Measurements from ENCODE around the gene CD3D.
"Not testable (repeated sequence)": the region's sequence is repeated elsewhere in the genome, so short reads cannot be mapped to it uniquely, and the experiment has no call there.

CD3D gene

GRCh38 chr11:118339281-118339961 is 3.1 kb downstream of the CD3D start:
- no peak for DNase-seq (ENCODE audit: low read depth in 2 of 2)

DNA sequence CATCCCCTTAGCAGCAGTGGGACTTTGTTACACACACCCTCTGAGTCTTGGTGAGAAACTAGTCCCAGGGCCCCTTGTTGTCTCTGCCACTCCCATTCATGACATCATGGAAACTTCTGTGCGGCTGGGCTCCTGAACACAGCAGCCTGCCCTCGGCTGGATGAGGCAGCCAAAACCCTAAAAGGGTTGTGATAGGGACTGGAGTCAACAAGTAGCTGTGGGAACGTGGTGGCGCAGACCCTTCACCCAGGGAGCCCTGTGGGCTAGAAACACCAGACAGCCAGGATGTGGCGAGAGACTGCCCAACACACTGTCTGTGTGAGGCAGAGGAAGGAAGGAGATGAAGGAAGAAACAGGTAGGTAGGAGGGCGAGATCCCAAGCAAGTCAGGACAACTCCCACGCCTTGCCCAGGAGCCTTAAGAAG is 3.9 kb downstream of the CD3D start:
- DNase-seq (ENCODE audit: low read depth in 2 of 2) = no peak

- no peak for DNase-seq (ENCODE audit: low read depth in 2 of 2)
Observed at GRCh38 chr11:118334745-118335144, 7.8 kb downstream of the CD3D start.

DNA sequence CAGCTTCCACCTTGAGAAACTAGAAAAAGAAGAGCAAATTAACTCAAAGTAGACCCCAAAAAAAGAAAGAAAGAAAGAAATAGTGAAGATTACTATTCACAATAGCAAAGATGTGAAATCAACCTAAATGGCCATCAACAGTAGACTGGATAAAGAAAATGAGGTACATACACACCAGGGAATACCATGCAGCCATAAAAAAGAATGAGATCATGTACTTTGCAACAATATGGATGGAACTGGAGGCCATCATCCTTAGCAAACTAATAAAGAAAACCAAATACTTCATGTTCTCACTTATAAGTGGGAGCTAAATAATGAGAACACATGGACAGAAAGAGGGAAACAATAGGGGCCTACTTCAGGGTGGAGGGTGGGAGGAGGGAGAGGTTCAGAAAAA is 13.8 kb downstream of the CD3D start:
- no peak for DNase-seq (ENCODE audit: low read depth in 2 of 2)

- DNase-seq (ENCODE audit: low read depth in 2 of 2) = no peak
Observed at GRCh38 chr11:118325283-118325682, 17.2 kb downstream of the CD3D start.

GRCh38 chr11:118322721-118323120 is 19.8 kb downstream of the CD3D start:
- DNase-seq (ENCODE audit: low read depth in 2 of 2) = no peak

GRCh38 chr11:118321386-118322082 is 21.0 kb downstream of the CD3D start:
- no peak for DNase-seq (ENCODE audit: low read depth in 2 of 2)

- DNase-seq (ENCODE audit: low read depth in 2 of 2) = no peak
Observed at GRCh38 chr11:118320515-118320914, 22.0 kb downstream of the CD3D start.

DNA sequence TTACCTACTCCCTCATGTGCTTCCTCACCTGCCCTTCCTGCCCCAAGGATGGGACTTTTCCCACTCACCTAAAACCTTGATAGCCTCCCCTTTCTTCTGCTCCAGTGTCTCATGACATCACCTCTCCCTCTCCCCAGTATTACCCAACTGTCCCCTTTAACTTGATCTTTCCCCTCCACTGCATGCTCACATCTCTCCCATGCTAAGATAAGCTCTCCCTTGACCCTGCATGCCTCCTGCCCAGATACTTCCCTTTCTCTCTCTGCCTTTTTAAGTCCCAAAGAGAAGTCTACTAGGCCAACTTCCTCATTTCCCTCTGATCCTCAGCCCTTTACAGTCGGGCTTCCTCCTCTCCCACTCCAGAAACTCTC is 23.2 kb downstream of the CD3D start:
- DNase-seq (ENCODE audit: low read depth in 2 of 2) = no peak

DNA sequence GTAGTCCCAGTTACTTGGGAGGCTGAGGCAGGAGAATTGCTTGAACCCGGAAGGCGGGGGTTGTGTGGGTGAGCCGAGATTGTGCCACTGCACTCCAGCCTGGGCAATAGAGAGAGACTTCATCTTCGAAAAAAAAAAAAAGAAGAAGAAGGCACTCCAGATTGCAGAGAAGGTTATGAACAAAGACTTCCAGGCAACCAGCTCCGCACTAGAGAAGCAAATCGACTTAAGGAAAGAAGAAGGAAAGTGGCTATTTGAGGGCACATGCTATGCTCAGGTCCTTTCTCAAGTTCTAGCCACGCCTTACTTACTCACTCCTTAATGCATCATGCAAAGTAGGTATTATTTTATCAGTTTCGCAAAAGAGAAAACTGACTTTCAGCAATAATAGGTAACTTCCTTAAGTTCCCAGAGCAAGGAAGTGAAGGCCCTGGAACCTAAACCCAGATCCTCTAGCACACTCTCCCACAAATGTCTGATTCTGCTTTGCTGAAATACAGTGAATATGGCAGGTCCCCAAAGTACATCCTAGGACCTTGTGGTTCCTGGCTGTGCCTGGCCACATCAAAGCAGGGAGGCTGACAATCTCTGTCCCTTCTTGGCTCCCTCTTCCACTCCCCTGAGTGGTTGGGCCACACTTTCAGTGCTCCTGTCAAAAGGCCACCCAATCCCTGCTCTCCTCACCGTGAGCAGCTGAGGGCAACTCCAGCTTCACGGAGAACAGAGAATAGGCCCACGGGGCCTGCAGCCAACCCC is 23.7 kb downstream of the CD3D start:
- no peak for DNase-seq (ENCODE audit: low read depth in 2 of 2)

DNA sequence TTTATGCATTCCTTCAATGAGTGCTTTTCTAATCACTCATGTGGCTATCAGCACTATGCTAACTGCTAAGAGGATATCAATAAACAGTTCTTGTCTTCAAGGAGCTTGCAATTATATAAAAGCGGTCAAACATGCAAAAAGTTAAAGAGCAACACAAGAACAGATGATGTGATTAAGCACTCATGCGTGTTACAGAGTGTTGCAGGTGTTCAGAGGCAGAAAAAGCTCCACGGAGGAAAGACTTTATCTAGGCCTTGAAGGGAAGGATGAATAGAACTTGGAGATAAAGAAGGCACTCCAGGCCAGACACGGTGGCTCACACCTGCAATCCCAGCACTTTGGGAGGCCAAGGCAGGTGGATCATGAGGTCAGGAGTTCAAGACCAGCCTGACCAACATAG is 24.4 kb downstream of the CD3D start:
- DNase-seq (ENCODE audit: low read depth in 2 of 2) = no peak

DNA sequence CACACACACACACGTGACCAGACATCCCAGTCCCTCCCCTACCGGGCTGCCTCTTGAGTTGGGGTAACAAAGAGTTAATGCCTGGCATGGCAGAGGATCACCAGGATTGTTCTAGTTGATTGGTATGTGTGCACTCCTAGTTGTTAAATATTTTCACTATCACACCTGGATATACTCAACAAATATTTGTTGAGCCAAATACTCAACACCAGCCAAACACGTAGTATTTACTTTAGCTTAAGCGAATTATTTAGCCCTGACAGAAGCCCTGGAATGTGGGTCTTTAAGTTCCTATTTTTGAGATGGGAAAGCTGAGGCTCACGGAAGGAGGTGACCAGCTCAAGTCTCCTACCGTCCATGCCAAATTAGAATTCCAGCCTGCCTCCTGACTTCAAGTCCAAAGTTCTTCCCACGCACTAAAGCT is 27.5 kb downstream of the CD3D start:
- no peak for DNase-seq (ENCODE audit: low read depth in 2 of 2)

GRCh38 chr11:118313242-118313641 is 29.3 kb downstream of the CD3D start:
- no peak for DNase-seq (ENCODE audit: low read depth in 2 of 2)

DNA sequence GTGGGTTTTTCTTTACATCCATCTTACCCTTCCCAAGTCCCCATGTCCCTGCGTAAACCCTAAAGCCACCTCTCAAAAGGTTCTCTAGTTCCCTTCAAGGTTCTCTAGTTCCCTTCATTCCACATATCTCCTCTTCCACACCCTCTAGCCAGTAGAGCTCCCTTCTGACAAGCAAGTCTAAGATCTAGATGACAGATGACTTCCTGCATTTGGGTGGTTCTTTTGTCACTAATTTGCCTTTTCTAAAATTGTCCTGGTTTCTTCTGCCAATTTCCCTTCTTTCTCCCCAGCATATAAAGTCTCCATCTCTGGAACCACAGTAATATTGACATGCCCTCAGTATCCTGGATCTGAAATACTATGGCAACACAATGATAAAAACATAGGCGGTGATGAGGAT is 30.2 kb downstream of the CD3D start:
- DNase-seq (ENCODE audit: low read depth in 2 of 2) = no peak

- DNase-seq (ENCODE audit: low read depth in 2 of 2) = no peak
Observed at GRCh38 chr11:118311518-118311917, 31.0 kb downstream of the CD3D start.

DNA sequence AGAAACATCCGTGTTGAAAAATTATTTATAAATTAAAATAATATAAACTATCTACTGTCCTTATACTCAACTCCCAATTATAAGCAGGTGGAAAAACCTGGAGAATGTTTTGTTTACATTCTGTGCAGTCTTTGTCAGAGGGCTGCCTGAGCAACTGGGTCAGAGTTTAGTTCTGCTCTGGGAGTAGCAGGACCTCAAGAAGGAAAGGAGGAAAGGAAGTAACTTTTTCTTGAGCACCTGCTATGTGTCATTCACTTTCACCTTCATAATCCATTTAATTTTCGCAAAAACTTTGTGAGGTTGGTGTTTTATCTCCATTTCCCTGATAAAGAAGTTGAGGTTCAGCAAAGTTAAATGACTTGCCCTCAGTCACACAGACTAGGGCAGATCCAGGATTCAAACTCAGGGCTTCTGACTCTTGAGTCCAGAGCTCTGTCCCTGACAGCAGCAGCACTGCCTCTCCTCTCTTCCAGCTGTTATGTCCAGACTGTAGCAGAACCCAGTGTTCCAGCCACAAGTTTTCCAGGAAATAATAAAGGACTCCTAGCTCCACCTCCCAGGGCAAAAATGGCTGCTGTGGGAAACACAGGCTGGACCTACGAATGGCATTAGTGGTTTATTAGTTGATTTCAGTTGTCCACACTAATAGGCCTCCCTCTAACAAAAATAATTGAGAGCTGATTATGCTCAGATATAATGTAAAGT is 31.6 kb downstream of the CD3D start:
- no peak for DNase-seq (ENCODE audit: low read depth in 2 of 2)

GRCh38 chr11:118310271-118310670 is 32.2 kb downstream of the CD3D start:
- no peak for DNase-seq (ENCODE audit: low read depth in 2 of 2)

DNA sequence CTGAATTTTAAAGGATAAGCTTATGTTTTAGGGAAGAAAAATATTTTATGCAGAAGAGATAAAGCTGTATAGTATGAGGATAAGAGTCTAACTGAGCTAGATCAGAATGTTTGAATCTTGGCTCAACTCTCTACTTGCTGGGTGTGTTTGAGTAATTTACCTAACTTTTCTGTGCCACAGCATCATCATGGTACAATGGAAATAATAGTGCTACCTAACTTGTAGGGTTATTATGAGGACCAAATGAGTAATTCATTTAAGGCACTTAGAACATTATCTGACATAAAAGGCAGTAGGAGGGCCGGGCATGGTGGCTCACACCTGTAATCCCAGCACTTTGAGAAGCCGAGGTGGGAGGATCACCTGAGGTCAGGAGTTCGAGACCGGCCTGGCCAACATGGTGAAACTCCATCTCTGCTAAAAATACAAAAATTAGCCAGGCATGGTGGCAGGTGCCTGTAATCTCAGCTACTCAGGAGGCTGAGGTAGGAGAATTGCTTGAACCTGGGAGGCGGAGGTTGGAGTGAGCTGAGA is 33.4 kb downstream of the CD3D start:
- DNase-seq (ENCODE audit: low read depth in 2 of 2) = not testable (repeated sequence)

DNA sequence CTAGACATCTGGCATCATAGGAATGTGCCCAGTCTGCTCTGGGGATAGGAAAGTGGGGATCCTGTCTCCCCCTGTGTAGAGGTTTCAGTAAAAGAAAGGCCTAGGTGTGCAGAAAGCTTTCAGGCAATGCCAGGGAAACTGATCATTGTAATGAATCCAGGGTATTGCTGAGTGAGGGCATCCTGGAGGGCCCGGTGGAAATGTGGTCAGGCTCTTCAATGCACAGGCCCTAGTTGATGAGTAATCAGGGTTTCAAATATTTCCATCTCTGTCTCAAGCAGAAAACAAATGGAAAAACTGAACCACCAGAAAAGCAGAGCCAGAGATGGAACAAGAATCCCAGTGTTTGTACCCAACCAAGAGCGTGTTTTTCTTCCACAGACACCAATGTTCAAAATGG is 35.9 kb downstream of the CD3D start:
- DNase-seq (ENCODE audit: low read depth in 2 of 2) = no peak

GRCh38 chr11:118305726-118306125 is 36.8 kb downstream of the CD3D start:
- DNase-seq (ENCODE audit: low read depth in 2 of 2) = no peak

GRCh38 chr11:118304568-118305248 is 37.8 kb downstream of the CD3D start, which contains the start of gene CD3E:
Gene CD3E, plus strand, starts transcription at chr11:118304730. Its CDS starts 223 bp downstream, at chr11:118304953.
- DNase-seq (ENCODE audit: low read depth in 2 of 2) = no peak

Data from fibroblast of skin of left quadriceps (primary cell).